GM12873 (cell line): Measurements from ENCODE around the gene SERPINC1.

Source experiments
- TF ChIP-seq, protein P1 (sequence below): IDR thresholded peaks from 2 replicates; pipeline ENCODE4 v1.5.1; 2012; ENCODE audit warnings: low read depth, mild to moderate bottlenecking, moderate library complexity, low read length, control low read depth; ENCODE audit not compliant: insufficient read depth; ENCODE audit errors: missing control alignments

The SERPINC1 gene

DNA sequence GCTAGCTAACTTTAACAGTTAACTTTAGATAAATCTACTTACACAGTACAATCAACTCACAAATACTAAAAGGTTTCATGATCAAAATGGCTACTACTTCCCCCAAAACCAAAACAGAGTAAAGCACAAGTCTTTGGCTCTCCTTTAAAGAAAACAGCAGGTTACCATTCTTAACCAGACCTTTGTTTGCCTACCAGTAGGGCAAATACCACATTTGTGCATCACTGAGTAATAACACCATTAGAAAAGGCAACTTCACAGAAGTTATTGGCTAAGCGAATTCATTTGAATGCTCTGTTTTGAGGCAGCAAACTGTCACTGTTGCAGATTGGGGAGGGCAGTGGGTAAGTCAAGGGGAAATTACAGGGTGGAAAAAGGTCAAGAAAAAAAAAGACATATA is 17.3 kb upstream of the SERPINC1 start:
- TF ChIP-seq, protein P1, sequence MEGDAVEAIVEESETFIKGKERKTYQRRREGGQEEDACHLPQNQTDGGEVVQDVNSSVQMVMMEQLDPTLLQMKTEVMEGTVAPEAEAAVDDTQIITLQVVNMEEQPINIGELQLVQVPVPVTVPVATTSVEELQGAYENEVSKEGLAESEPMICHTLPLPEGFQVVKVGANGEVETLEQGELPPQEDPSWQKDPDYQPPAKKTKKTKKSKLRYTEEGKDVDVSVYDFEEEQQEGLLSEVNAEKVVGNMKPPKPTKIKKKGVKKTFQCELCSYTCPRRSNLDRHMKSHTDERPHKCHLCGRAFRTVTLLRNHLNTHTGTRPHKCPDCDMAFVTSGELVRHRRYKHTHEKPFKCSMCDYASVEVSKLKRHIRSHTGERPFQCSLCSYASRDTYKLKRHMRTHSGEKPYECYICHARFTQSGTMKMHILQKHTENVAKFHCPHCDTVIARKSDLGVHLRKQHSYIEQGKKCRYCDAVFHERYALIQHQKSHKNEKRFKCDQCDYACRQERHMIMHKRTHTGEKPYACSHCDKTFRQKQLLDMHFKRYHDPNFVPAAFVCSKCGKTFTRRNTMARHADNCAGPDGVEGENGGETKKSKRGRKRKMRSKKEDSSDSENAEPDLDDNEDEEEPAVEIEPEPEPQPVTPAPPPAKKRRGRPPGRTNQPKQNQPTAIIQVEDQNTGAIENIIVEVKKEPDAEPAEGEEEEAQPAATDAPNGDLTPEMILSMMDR = no peak

DNA sequence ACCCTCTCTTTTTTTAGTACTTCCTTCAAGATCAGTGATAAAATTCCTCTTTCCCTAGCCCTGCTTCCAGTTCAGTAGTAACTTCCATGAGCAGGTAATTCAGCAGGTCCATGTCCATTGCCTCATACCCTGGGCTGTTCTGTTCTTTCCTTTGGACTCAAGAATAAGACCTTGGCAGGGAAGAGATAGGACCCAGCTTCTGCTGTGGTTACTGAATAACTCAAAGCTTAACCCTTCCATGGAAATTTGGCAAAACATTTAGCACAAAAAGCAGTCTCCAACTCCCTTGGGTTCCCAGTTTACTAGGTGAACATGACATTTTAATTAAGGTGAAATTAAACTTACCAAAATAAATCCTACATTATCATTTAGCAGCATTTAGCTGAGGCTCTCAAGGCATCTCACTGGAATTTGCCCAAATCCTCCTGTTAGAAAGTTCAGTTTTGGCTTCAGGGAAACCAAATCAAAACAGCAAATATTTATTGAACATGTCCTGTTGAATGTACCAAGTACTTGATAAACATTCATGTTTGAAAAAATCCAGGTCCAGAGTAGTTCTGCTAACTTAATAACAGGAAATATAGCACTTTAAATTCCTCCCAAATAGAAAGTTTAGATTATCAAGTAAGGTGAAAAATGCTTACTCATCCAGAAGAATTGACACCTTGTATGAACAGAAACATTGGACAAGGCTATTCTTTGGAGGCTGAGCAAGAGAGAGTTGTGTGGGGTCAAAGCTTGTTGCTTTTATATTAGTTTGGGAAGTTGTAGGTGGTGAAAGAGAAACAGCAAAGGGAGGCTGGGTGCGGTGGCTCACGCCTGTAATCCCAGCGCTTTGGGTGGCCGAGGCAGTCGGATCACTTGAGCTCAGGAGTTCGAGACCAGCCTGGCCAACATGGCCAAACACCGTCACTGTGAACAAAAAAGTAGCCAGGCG is 8.4 kb upstream of the SERPINC1 start:
- TF ChIP-seq, protein P1 = no peak

DNA sequence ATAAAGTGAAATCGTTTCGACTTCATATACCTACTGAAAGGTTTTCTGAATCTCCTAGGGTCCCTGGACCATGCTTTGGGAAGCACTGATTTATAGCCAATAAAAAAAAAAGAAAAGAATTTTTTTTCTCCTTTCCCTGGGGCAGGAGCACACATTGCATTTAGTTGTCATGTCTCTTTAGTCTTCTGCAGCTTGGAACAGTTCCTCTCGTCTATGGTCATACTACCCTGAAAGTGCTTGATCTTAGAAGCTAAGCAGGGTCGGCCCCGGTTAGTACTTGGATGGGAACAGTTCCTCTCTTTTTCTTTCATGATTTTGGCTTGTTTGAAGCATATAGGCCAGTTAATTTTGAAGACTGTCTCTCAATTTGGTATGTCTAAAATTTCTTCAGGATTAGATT is 3.7 kb upstream of the SERPINC1 start:
- TF ChIP-seq, protein P1 = no peak

DNA sequence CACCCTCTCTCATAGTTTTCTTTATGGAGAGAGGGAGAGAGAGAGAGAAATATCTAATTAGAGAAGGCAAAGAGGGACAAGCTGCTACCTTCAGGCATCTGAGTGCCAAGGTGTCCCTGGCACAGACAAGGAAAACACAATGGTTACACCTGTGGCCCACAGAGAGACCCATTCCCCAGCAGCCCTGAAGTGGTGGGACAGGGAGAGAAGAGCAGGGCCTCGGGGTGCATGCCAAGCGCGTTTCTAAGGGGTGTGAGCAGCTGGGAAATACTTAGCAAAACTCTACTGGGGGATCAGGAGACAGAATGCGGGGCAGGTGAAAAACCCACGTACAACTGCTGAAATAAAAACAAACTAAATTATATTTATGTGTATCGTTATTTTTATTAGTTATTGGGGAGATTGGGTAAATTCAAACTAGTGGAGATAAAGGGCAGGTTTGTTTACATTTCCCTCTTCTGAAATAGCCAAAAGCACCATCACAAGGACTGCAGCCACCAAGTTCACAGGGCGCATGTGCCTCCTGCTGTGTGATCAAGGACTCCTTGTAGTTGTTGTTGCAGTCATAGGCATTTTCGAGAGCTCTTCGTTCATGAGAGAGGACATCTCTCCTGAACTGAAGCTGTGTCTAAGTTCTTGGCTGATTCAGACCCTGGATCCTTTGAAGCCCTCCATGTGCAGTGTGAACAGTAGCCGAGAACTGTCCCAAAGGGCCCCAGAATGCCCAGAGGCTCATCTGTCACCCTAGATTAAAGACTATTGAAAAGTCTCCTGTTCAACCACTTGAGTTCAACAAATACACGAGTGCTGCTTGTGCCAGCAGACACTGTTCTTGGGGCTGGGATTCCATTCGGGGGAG is 737 bp upstream of the SERPINC1 start:
- TF ChIP-seq, protein P1 = no peak

DNA sequence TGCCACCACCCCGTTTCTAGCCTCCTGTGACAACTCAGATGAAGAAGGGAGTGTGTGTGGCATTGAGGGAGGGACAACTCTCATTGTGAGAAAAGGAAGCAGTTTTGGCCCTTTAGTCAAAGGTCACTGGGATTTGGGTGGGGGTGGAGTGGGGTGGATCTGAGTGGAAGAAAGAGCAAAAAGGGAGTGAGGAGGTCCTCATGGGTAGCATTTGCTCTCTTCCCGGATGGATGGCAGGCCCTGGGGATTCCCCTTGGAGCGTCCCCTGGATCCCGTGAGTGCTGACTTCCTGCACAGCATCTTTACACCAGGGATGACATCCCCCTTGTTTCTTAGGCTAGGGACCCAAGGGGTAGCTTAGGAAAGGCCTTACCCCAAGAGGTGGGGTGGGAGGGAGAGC is 460 bp downstream of the SERPINC1 start:
- TF ChIP-seq, protein P1 = no peak

DNA sequence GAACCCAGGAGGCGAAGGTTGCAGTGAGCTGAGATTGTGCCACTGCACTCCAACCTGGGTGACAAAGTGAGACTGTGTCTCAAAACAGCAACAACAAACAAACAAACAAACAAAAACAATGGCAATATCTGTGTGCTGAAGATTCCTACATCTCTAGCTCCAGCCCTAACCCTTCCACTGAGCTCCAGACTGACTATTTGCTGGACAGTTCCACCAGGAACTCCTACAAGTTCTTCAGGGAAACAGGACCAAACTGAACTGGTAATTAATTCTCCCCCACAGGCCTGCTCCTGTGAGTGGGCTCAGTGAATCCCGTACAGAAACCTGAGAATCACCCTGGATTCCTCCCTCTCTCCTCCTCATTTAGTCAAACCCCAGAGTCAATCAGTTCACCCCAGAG is 1.5 kb downstream of the SERPINC1 start:
- TF ChIP-seq, protein P1 = no peak

DNA sequence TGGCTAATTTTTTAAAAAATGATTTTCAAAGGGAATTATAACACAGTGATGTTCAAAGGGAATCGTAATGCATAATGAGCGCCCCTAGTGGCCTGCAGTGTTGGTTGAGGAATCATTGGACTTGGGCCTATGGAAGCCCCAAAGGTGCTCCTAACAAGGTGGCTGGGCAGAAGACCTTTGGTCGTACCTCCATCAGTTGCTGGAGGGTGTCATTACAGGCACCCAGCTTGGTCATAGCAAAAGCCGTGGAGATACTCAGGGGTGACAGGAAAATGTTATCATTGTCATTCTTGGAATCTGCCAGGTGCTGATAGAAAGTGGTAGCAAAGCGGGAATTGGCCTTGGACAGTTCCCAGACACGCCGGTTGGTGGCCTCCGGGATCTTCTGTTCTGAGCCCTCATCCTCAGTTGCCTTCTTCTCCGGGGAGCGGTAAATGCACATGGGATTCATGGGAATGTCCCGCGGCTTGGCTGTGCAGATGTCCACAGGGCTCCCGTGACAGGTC is 2.7 kb downstream of the SERPINC1 start:
- TF ChIP-seq, protein P1 = peak; percentile 83
